Measurements from ENCODE around the gene ZNF346. TPM values are rescaled to one million over a fixed set of nuclear protein-coding genes. Genes with fewer than 3 reads are reported as not detected.
A peak's percentile ranks its signal among the peaks of the same experiment; 100 is the strongest.

The ZNF346 gene
- total and polyA plus RNA-seq, 2 donors from 2014 or later = 9.5 to 19.2 TPM

DNA sequence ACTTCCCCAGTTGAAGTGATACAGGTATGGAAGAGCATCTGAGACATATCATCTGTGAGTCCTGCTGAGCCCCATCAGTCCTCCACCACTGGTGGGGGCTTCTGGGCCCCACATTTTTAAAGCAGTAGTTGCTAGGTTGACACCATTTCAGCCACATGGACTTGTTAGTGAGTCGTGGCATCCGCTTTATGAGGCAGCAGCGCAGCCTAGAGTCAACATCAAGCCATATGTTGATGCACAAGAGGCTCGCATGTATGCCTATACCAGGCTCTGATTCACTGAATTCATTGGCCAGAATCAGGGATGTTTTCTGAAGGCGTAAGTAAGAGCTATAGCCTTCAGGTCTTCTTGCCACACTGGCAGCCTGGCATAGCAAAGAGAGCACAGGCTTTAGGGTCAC is 26.8 kb downstream of the ZNF346 start:
- TF ChIP-seq CTCF (IDR thresholded peaks at IDR 0.05; ENCODE audit: borderline replicate concordance, extremely low read depth, insufficient read depth) = no peak
- intact Hi-C loops (cut with DNase I) = no loop called here
- Histone ChIP-seq H3K9me3 (ENCODE audit: control insufficient read depth in 2 of 3, insufficient read depth in 1 of 3, low read length in 3 of 3) (no peaks in the 10 kb centered on the region), H3K27me3 (ENCODE audit: control insufficient read depth, insufficient read depth, low read length) (no peaks in the 10 kb centered on the region), H3K9ac (ENCODE audit: low read length in 3 of 3) (no peak overlapping the region), H3K27ac (ENCODE audit: low read depth in 2 of 2, low read length in 2 of 2) (no peak overlapping the region), H3K4me1 (ENCODE audit: control insufficient read depth in 2 of 3, insufficient read depth in 2 of 3, low read depth in 1 of 3, low read length in 3 of 3) (no peaks in the 10 kb centered on the region), H3K36me3 (ENCODE audit: control insufficient read depth in 2 of 3, insufficient read depth in 3 of 3, low read length in 3 of 3) (peaks cover 2 to 12% (median 11%) of the 10 kb centered on the region in 3 donors), H3K4me3 (ENCODE audit: low read length in 3 of 3) (no peak overlapping the region)
- FAIRE-seq (no peak), DNase-seq (no peak)

- H3K9ac ChIP-seq (ENCODE audit: low read length in 3 of 3) = no peak overlapping the region
- no peaks in the 10 kb centered on the region for H3K27me3 ChIP-seq (ENCODE audit: control insufficient read depth, insufficient read depth, low read length)
- no peak overlapping the region for H3K27ac ChIP-seq (ENCODE audit: low read depth in 2 of 2, low read length in 2 of 2)
- intact Hi-C loops (cut with DNase I) = no loop called here
- H3K4me1 ChIP-seq (ENCODE audit: control insufficient read depth in 2 of 3, insufficient read depth in 2 of 3, low read depth in 1 of 3, low read length in 3 of 3) = no peaks in the 10 kb centered on the region
- peak in 1 of 5 donors; percentile 60 for DNase-seq
- H3K36me3 ChIP-seq (ENCODE audit: control insufficient read depth in 2 of 3, insufficient read depth in 3 of 3, low read length in 3 of 3) = peaks cover 4 to 13% (median 9%) of the 10 kb centered on the region in 3 donors
- no peak for FAIRE-seq
- H3K4me3 ChIP-seq (ENCODE audit: low read length in 3 of 3) = no peak overlapping the region
- H3K9me3 ChIP-seq (ENCODE audit: control insufficient read depth in 2 of 3, insufficient read depth in 1 of 3, low read length in 3 of 3) = no peaks in the 10 kb centered on the region
- TF ChIP-seq CTCF (IDR thresholded peaks at IDR 0.05; ENCODE audit: borderline replicate concordance, extremely low read depth, insufficient read depth) = no peak
These were observed 42.2 kb downstream of the ZNF346 start for GRCh38 chr5:177064500-177065277.

- TF ChIP-seq CTCF (IDR thresholded peaks at IDR 0.05; ENCODE audit: borderline replicate concordance, extremely low read depth, insufficient read depth) = no peak
- DNase-seq = no peak
- Histone ChIP-seq H3K36me3 (ENCODE audit: control insufficient read depth in 2 of 3, insufficient read depth in 3 of 3, low read length in 3 of 3) (peaks cover 4 to 13% (median 9%) of the 10 kb centered on the region in 3 donors), H3K9ac (ENCODE audit: low read length in 3 of 3) (no peak overlapping the region), H3K27me3 (ENCODE audit: control insufficient read depth, insufficient read depth, low read length) (no peaks in the 10 kb centered on the region), H3K4me1 (ENCODE audit: control insufficient read depth in 2 of 3, insufficient read depth in 2 of 3, low read depth in 1 of 3, low read length in 3 of 3) (no peaks in the 10 kb centered on the region), H3K9me3 (ENCODE audit: control insufficient read depth in 2 of 3, insufficient read depth in 1 of 3, low read length in 3 of 3) (no peaks in the 10 kb centered on the region), H3K27ac (ENCODE audit: low read depth in 2 of 2, low read length in 2 of 2) (no peak overlapping the region), H3K4me3 (ENCODE audit: low read length in 3 of 3) (no peak overlapping the region)
- no peak for FAIRE-seq
- intact Hi-C loops (cut with DNase I) = no loop called here
These were observed 43.0 kb downstream of the ZNF346 start for GRCh38 chr5:177065491-177065890.

Data from kidney (tissue), 14 donors.